GM12872 (cell line): ENCODE measurements around the gene CAND1.

Experiments
- TF ChIP-seq, protein P1 (sequence below): IDR thresholded peaks from 3 replicates; pipeline ENCODE4 v1.5.1; 2011; ENCODE audit warnings: low read depth, mild to moderate bottlenecking, low read length, moderate library complexity; ENCODE audit not compliant: insufficient read depth

The CAND1 gene

DNA sequence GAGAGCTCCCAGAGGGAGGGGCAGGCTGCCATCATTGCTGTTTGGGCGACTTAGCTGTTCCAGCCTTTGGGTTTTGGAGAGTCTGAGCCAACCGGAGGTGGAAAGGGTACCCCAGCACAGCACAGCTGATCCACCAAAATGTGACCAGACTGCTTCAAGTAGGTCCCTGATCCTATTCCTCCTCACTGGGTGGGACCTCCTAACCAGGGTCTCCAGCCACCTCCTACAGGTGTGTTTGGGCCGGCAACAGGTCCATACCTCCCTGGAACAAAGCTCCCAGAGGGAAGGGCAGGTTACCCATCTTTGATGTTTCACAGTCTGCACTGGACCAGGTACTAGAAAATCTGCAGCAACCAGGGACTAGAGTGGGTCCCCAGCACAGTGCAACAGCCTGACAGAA, 53.8 kb downstream of the CAND1 start:
- TF ChIP-seq, protein P1, sequence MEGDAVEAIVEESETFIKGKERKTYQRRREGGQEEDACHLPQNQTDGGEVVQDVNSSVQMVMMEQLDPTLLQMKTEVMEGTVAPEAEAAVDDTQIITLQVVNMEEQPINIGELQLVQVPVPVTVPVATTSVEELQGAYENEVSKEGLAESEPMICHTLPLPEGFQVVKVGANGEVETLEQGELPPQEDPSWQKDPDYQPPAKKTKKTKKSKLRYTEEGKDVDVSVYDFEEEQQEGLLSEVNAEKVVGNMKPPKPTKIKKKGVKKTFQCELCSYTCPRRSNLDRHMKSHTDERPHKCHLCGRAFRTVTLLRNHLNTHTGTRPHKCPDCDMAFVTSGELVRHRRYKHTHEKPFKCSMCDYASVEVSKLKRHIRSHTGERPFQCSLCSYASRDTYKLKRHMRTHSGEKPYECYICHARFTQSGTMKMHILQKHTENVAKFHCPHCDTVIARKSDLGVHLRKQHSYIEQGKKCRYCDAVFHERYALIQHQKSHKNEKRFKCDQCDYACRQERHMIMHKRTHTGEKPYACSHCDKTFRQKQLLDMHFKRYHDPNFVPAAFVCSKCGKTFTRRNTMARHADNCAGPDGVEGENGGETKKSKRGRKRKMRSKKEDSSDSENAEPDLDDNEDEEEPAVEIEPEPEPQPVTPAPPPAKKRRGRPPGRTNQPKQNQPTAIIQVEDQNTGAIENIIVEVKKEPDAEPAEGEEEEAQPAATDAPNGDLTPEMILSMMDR: no peak

DNA sequence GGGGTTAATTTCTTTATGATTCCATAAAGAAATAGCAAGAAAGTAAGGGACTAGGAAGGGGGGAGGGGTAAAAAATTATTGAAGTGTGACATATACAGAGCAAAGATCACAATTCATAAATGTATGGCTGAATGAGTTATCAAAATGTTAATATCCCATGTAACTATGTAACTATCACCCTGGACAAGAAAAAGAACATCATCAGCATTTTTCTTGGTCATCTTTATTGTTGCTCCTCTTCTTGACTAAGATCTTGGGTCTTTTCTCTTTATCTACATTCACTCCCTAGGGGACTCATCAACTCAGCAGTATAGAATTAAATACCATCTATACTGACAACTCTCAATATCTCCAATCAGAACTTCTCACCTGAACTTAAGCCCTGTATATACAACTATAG, 57.5 kb downstream of the CAND1 start:
- TF ChIP-seq, protein P1: no peak

DNA sequence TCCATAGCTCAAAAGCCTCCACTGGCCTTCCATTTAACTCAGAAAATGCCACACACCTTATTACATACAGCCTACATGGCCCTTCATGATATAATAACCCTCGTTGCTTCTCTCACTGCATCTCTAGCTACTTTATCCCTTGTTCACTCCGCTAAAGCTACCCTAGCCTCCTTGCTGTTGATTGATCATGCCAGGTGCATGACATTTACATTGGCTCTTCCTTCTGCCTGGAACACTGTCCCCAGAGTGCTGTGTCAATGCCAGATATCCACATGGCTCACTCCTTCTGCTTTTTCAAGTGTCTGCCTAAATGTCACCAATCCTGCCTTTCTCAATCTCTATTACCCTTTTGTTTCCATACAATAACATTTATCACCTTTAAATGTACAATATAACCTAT, 58.3 kb downstream of the CAND1 start:
- TF ChIP-seq, protein P1: no peak

GRCh38 chr12:67331123-67331522, 62.0 kb downstream of the CAND1 start:
- TF ChIP-seq, protein P1: no peak

GRCh38 chr12:67331828-67332227, 62.7 kb downstream of the CAND1 start:
- TF ChIP-seq, protein P1: no peak

DNA sequence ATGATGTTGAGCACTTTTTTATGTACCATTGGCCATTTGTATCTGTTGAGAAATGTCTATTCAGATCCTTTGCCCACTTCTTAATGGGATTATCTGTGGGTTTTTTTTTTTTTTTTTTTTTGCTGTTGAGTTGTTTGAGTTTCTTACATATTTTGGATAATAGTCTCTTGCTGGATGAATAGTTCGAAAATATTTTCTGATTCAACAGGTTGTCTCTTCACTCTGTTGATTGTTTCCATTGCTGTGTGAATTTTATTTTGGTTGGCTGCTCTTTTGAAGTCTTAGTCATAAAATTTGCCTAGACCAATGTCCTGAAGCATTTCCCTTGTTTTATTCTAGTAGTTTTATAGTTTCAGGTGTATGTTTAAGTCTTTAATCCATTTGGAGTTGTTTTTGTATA, 64.5 kb downstream of the CAND1 start:
- TF ChIP-seq, protein P1: no peak

GRCh38 chr12:67338426-67338825, 69.3 kb downstream of the CAND1 start:
- TF ChIP-seq, protein P1: no peak

GRCh38 chr12:67339530-67339929, 70.4 kb downstream of the CAND1 start:
- TF ChIP-seq, protein P1: no peak
